Stimulated activated CD8-positive, alpha-beta memory T cell treated with anti-CD3 and anti-CD28 coated beads, Interleukin-12 subunit alpha, Interleukin-12 subunit beta, amount 100 ng/mL, for 1 hour (primary cell): ENCODE results near the gene FOXE1.
A peak's percentile ranks its signal among the peaks of the same experiment; 100 is the strongest.

Experiments used
- DNase-seq: peaks from one replicate; pipeline ENCODE4 v3.0.0-alpha.2; 2020; ENCODE audit warnings: low read depth

The FOXE1 gene

DNA sequence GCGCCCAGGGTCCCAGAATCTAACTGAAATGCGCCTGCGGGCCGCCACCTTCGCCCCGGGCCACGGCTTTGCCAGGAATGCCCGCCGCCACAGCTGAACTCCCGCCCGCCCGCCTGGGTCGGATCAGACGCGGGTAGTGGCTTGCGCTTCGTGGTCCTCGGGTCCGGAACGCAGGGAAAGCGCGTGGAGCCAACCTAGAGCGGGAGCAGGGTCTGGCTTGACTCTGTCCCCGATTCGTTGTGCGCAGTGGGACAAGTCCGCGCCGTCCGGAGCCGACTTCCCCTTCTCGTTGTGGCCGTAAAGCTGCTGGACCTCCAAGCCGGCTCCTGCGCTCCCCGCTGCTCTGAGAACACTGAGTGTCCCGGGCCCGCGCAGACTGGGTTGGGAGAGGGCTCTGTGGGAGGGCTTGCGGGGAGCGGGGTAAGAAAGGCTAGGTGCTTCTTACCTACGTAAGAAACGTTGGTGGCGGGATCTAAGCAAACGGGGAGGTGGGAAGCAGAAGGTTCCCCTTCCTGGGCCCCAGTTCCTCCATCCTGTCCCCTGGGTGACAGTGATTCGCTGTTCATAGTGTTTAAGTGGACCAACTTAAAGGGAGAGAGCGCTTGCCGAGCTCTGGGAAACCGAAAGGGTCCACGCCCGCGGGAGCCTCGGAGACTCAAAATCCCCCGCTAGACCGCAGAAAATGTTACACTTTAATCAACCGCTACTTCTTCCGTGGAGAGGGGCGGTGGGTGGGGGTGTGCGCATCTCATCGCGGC, 4.4 kb upstream of the FOXE1 start:
- DNase-seq: no peak

DNA sequence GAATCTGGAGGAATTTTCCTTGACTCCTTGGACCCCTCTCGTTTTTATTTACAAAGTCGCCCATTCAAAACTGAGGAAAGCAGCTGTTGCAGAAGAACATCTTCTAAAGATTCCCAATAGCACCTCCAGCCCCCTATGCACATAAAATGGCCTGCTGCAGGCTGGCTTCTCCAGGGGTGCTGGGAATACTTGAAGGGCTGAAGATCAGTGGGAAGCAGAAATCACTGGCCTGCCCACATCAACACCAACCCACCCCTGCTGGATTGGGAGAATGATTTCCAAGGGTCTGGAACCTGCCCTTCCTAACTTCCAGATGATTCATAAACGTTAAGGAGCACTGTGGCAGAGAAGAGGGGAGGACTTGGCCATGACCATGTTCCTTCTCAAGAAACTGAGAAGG, 3.0 kb upstream of the FOXE1 start:
- DNase-seq: no peak

DNA sequence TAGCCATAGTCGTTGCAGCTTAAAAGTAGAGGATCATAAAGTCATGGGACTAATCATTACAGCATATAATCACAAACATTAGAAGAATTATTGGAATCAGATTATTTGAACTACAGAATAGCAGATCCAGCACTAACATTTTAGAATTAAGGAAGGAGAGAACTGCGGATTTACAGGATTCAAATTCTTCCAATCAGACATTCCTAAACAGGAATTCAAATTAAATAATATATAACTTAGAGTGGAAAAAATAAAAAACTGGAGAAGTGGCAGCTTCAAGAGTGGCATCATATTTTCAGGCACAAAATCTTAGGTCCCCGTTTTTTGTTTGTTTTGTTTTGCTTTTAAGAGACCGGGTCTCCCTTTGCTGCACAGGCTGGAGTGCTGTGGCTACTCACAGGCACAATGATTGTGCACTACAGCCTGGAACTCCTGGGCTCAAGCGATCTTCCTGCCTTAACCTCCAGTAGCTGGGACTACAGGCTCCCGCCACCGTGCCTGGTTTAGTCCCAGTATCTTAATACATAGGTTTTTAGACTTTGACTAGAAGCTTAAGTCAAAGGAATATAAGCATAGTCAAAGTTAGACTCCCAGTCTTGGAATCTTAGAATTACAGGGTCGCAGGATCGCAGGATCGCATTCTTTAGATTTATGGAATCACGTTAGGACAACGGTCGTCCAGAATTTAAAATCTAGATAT, 2.1 kb upstream of the FOXE1 start:
- no peak for DNase-seq

GRCh38 chr9:97851446-97851883, 1.6 kb upstream of the FOXE1 start:
- DNase-seq: no peak

- DNase-seq: no peak
Measured at GRCh38 chr9:97852001-97852398, 1.0 kb upstream of the FOXE1 start.

DNA sequence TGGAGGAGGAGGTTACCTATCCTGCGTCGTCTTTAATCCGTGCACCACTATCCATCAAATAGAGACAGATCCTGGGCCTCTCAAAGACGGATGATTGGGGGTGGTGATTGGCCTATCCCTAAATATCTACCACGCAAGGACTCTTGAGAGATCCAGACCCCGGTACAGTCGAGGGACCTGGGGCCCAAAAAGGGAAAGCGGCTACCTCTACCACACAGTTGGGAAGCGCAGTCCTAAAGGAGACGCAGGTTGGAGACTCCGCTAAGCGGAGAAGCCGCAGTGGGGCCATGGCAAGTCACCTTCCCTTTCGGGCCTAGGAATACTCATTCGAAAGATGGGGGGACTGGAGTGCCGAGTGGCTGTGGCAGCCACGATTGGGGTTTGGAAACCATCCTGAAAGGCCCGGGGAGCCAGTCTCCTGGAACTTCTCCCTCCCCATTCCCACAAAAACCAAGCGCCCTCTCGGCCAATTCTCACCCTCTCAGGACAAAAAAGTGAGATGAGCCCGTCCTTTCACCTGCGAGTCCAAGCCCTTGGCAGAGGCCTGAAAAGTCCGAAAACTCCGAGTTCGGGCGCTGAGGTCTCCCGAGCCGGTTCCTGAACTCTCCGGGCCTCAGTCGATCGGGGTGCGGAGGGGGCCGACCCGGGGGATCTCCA, 499 bp upstream of the FOXE1 start:
- no peak for DNase-seq

GRCh38 chr9:97853844-97854695, 1.0 kb downstream of the FOXE1 start:
- peak; percentile 21 for DNase-seq

DNA sequence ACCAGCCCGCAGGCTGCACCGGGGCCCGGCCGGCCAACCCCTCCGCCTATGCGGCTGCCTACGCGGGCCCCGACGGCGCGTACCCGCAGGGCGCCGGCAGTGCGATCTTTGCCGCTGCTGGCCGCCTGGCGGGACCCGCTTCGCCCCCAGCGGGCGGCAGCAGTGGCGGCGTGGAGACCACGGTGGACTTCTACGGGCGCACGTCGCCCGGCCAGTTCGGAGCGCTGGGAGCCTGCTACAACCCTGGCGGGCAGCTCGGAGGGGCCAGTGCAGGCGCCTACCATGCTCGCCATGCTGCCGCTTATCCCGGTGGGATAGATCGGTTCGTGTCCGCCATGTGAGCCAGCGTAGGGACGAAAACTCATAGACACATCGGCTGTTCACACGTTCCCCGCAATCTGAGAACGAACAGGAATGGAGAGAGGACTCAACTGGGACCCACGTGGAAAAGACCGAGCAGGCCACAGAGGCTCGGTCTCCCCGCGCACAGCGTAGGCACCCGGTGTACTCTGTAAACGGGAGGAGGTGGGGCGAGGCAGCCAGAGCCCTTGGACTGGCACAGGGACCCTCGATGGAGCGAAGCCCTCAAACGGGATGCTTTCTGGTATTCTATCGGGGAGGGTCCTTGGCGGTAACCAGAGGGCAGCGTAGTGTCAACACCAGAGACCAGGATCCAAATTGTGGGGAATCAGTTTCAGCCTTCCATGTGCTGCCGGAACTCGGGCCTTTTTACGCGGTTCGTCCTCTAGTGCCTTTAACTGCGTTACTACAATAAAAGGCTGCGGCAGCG, 1.9 kb downstream of the FOXE1 start:
- DNase-seq: no peak

DNA sequence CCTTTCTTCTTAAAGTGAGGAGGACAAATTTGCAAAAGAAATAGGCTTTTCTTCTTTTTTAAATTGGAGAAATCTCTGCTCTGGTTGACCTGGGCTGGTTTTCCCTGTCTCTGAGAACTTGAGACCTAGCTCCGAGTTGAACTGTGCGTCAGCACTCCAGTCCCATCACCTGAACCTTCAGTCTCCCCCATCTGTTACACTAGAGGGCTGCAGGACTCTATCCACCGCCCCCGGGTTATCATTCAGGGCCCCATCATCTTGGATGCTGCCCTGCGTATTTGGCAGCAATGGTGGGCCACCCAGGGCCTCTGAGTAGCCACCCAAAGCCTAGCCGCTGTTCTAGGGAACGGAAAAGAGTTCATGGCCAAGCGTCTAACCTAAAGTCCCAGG, 2.5 kb downstream of the FOXE1 start:
- DNase-seq: no peak

- DNase-seq: no peak
Measured at GRCh38 chr9:97855899-97856298, 2.9 kb downstream of the FOXE1 start.

DNA sequence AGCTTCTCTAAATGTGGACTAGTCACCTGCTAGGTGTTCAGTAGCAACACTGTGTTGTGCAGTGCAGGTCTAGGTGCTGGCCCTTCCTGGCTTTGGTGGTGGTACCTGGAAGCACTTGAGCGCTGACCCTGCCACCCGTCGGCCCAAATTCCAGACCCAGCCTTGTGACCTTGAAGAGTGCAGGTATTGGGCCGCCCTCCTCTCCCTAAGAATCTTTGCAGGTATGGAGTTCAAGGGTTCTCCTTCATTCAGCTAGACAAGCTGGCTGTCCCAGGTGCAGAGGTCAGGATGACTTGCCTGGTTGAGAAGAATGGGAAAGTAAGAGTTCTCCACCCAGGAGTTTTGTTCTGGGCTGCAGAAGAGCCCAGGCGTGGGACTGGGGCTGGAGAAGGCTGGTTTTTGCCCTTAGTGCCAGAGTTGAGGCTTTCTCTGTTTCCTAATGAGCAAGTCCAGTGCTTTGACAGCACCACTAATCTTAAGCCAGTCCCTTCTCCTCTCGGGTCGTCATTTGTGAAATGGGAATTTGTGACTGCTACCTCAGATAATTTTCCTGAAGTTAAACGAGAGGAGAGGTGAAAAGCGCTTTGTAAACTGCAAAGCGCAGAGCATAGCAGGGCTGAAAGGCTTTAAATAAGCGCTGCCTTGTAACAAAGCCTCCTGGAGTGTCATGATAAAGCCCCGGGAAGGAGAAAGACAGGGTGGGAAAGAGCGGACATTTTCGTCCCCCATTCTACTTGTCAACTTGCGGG, 4.0 kb downstream of the FOXE1 start:
- no peak for DNase-seq

DNA sequence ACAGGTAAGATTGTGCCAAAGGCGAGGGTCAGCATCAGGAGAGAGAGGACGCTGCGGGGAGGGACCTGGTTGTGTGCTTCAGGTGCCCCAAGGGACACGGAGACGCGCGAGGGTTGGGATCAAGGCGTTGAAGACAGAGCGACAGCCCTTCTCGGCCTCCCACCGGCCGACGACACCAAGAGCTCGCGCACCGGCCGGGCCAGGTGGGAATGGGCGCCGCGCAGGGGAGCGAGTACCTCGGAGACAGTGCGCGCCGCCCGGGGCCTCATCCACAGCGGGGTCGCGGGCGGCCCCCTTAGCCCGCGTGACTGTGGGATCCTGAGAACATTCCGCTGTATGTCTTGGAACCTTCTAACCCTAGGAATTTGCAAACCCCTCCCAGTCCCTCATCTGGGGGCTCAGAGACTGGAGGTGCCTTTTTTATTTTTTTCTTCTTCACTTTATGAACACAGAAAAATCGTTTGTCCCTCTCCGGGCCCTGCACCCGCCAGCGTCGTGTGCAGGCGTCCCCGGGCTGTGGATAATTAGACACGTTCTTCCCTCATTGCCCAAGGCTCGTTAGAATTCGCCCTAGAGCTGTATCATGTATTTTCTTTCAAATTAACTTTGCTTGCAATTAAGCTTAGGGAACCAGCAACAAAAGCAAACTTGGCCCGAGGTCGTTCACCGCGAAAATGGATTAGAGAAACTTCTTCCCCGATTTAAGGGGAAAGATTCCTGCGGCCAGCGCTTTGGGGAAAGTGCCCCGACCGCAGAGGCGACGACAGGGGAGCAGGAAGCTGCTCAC, 4.8 kb downstream of the FOXE1 start:
- no peak for DNase-seq

DNA sequence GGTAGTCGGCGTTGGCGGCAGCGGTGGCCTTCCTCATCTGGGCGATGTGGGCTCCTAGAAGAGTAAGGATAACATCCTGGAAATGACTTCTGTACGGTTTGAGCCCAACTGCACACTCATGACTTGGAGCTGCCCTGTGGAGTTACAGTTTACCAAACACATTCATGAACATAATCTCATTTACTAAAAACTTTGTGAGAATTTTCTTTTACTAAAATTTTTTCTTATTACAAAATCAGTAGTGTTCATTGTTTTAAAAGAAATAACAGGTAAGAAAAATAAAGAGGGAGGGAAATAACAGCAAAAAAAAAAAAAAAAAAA, 5.3 kb downstream of the FOXE1 start:
- no peak for DNase-seq

- DNase-seq: no peak
Measured at GRCh38 chr9:97858826-97859225, 5.8 kb downstream of the FOXE1 start.

GRCh38 chr9:97859346-97859745, 6.3 kb downstream of the FOXE1 start:
- DNase-seq: no peak

- no peak for DNase-seq
Measured at GRCh38 chr9:97860451-97861147, 7.6 kb downstream of the FOXE1 start.

GRCh38 chr9:97861148-97861475, 8.1 kb downstream of the FOXE1 start:
- no peak for DNase-seq

GRCh38 chr9:97863314-97863713, 10.3 kb downstream of the FOXE1 start:
- no peak for DNase-seq

DNA sequence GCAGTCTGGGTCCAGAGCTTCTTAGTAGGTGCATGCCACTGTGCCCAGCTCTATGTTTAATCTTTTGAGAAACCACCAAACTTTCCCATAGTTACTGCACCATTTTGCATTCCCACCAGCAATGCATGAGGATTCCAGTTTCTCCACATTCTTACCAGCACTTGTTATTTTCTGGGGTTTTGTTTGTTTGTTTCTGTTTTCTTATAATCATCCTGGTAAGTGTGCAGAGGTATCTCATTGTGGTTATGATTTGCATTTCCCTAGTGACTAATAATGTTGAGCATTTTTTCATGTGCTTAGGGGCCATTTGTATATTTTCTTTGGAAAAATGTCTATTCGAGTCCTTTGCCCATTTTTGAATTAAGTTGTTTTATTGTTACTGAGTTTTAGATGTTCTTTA, 11.4 kb downstream of the FOXE1 start:
- DNase-seq: no peak

DNA sequence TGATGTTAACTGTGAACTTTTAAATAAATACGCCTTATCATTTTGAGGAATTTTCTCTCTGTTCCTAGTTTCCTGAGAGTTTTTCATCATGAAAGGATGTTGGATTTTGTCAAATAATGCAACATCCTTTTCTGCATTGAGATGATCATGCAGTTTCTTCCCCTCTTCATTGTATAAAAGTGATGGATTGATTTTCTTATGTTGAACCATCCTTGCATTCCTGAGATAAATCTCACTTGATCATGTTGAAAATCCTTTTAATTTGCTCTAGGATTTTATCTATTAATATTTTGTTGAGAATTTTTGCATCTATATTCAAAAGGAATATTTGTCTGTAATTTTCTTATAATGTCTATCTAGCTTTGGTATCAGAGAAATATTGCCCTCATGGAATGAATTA, 13.3 kb downstream of the FOXE1 start:
- DNase-seq: no peak
